GM23248 (cell line): ENCODE data around the gene PKIG. TPM values are rescaled to one million over a fixed set of nuclear protein-coding genes. Genes with fewer than 3 reads are reported as not detected.

Experiments used
- DNase-seq: peaks from one replicate; pipeline ENCODE4 v3.0.0-alpha.2; 2015
- H2AFZ ChIP-seq: fragments of 200-600 bp; sonication (generic); 2 replicates; pipeline ENCODE4 v1.6.1; 2016; ENCODE audit warnings: antibody characterized with exemption
- H3F3A ChIP-seq: fragments of 200-600 bp; sonication (generic); 2 replicates; pipeline ENCODE4 v1.6.1; 2016; ENCODE audit warnings: mild to moderate bottlenecking, antibody characterized with exemption, mixed run types; ENCODE audit not compliant: insufficient read depth
- H3K27ac ChIP-seq: fragments of 200-600 bp; sonication (generic); 2 replicates; pipeline ENCODE4 v1.5.1; 2016; ENCODE audit warnings: mild to moderate bottlenecking
- H3K27me3 ChIP-seq: fragments of 200-600 bp; sonication (generic); replicated peaks from 2 replicates; pipeline ENCODE4 v1.6.1; 2016; ENCODE audit warnings: mild to moderate bottlenecking; ENCODE audit not compliant: insufficient read depth
- H3K36me3 ChIP-seq: fragments of 200-600 bp; sonication (generic); 2 replicates; pipeline ENCODE4 v1.6.1; 2016; ENCODE audit warnings: low read depth, mild to moderate bottlenecking
- H3K4me1 ChIP-seq: fragments of 200-600 bp; sonication (generic); 2 replicates; pipeline ENCODE4 v1.6.1; 2016; ENCODE audit warnings: mild to moderate bottlenecking; ENCODE audit not compliant: insufficient read depth
- H3K4me2 ChIP-seq: fragments of 200-600 bp; sonication (generic); one replicate; pipeline ENCODE4 v1.6.1; 2016; ENCODE audit warnings: mild to moderate bottlenecking; ENCODE audit not compliant: unreplicated experiment
- H3K4me3 ChIP-seq: fragments of 200-600 bp; sonication (generic); 2 replicates; pipeline ENCODE4 v1.5.1; 2016; ENCODE audit warnings: mild to moderate bottlenecking
- H3K79me2 ChIP-seq: fragments of 200-600 bp; sonication (generic); 2 replicates; pipeline ENCODE4 v1.6.1; 2016; ENCODE audit warnings: mild to moderate bottlenecking; ENCODE audit not compliant: insufficient read depth
- H3K9ac ChIP-seq: fragments of 200-600 bp; sonication (generic); 2 replicates; pipeline ENCODE4 v1.6.1; 2016; ENCODE audit warnings: mild to moderate bottlenecking
- H3K9me2 ChIP-seq: fragments of 200-600 bp; sonication (generic); 2 replicates; pipeline ENCODE4 v1.6.1; 2016; ENCODE audit warnings: mixed run types, mild to moderate bottlenecking, moderate library complexity; ENCODE audit not compliant: insufficient read depth
- H3K9me3 ChIP-seq: fragments of 200-600 bp; sonication (generic); one replicate; pipeline ENCODE4 v1.6.1; 2017; ENCODE audit warnings: low read depth
- H4K20me1 ChIP-seq: fragments of 200-600 bp; sonication (generic); 2 replicates; pipeline ENCODE4 v1.6.0; 2016; ENCODE audit not compliant: insufficient read depth
- EZH2 ChIP-seq: fragments of 200-600 bp; sonication (generic); IDR thresholded peaks from 2 replicates; pipeline ENCODE4 v1.6.1; 2018; ENCODE audit warnings: antibody characterized with exemption, mild to moderate bottlenecking; ENCODE audit not compliant: insufficient read depth, poor library complexity, severe bottlenecking
- EZH2phosphoT487 ChIP-seq: fragments of 200-600 bp; sonication (generic); IDR thresholded peaks from 2 replicates; pipeline ENCODE4 v1.6.1; 2018; ENCODE audit warnings: antibody characterized with exemption, moderate library complexity, mild to moderate bottlenecking, low read depth; ENCODE audit not compliant: insufficient read depth
- WGBS, 2 experiments: methylation state at CpG; one replicate each; pipeline ENCODE4 v1.1.6; 2015 to 2017; ENCODE audit warnings: low lambda C conversion rate in 2 of 2, low coverage in 1 of 2; ENCODE audit errors: missing lambda C conversion rate in 2 of 2; 5-methylcytosine and 5-hydroxymethylcytosine counted together
- in situ Hi-C: fragments of 300-500 bp; cut with MboI; formaldehyde crosslinking; loops from 2 replicates; pipeline ENCODE4 v1.15.0; 2020
- polyA plus RNA-seq: library from polyadenylated mRNA; unstranded; fragments of >200 nt; fragmentation: Nextera tagmentation; extraction: Ambion mirVana; gene quantifications from 2 replicates; pipeline ENCODE4 v1.2.1, GENCODE V29; 2016
- total RNA-seq: library from RNA; depleted of rRNA; stranded (reverse); fragments of >200 nt; shearing (Covaris generic); gene quantifications from 2 replicates; pipeline ENCODE4 v1.2.3, GENCODE V29; 2014

Gene PKIG
- total and polyA plus RNA-seq, 2 experiments from 2014 or later, result 46.0 to 83.7 TPM

DNA sequence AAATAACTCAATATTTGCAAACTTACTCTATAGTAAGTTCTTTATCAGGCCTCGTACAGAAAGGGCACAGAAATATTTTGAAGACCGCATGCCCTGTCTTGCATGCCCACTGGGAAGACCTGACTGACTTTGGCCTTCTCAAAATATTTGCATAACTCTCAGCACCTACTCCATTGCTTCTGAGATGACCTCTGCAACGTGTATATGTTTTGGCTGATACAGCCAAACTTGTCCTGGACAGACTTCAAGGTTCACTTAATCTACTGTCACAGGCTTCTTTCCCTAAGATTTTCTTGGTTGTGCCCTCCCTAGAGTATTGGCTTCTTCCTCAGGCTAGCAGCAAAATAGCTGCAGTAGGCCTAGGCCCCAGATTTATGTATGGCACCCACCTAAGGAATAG lies 39.0 kb upstream of the PKIG start:
- Histone ChIP-seq H3K27me3 (no peaks in the 10 kb centered on the region), H3F3A (peaks cover 8% of the 10 kb centered on the region; the same call in 1 of the 2 replicates), H3K79me2 (peaks cover 39% of the 10 kb centered on the region), H3K9me3 (no peaks in the 10 kb centered on the region), H2AFZ (no peak overlapping the region), H3K4me3 (no peak overlapping the region), H3K27ac (no peak overlapping the region), H3K9me2 (no peaks in the 10 kb centered on the region), H3K4me1 (peaks cover 15% of the 10 kb centered on the region), H3K9ac (no peak overlapping the region), H3K36me3 (0 out of 2 replicates have a peak, but pooled peaks cover 4% of the 10 kb centered on the region), H4K20me1 (no peaks in the 10 kb centered on the region), H3K4me2 (no peak overlapping the region)
- DNase-seq, result no peak
- TF ChIP-seq EZH2phosphoT487 (no peak), EZH2 (no peak)
- in situ Hi-C loops, result no loop called here
- 82 to 84% methylated on average over 3 of the region's 3 CpGs for WGBS, 2 experiments

DNA sequence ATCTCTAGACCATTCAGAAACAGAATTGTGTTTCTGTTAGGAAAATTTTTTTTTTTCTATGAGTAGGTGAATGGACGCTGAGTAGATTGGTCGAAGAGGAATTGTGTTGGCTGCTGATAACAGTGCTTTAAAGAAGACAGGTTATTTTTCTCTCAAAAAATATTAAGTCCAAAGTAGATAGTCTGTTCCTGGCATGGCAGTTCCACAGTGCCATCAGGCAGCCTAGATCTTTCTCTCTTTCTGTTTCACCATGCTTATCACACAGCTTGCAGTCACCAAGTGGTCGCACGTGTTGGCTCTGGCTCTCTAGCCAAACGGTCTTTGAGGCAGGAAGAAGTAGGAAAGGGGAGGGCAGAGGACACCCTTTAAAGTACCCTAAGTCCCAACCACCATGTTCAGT lies 38.1 kb upstream of the PKIG start:
- WGBS, 2 experiments, result 75 to 78% methylated on average over 5 of the region's 5 CpGs
- H3K9ac ChIP-seq, result no peak overlapping the region
- in situ Hi-C loops, result no loop called here

DNA sequence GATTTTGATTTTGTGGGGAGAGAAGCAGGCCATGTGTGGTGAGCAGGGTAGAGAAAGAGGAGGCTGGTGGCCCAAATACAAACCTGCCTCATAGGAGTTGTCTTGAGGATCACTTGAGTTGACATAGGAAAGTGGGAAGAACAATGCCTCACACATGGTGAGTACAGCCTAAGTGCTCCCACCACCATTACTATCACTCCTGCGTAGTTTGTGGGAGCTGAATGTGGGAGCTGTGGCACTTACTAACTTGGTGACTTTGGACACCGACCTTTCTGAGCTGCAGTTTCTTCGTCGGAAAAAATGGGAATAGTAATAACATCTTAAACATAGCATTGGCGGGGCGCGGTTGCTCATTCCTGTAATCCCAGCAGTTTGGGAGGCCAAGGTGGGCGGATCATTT lies 35.0 kb upstream of the PKIG start:
- Histone ChIP-seq H3K9me3 (no peaks in the 10 kb centered on the region), H3K36me3 (no peaks in the 10 kb centered on the region), H2AFZ (no peak overlapping the region), H3K9ac (no peak overlapping the region), H3K4me3 (no peak overlapping the region), H3K79me2 (peaks cover 37% of the 10 kb centered on the region), H3K27ac (no peak overlapping the region), H3K27me3 (no peaks in the 10 kb centered on the region), H3K9me2 (no peaks in the 10 kb centered on the region), H3K4me2 (no peak overlapping the region), H4K20me1 (no peaks in the 10 kb centered on the region), H3K4me1 (peaks cover 22% of the 10 kb centered on the region), H3F3A (peaks cover 21% of the 10 kb centered on the region; the same call in 1 of the 2 replicates)
- TF ChIP-seq EZH2 (no peak), EZH2phosphoT487 (no peak)
- DNase-seq, result no peak
- in situ Hi-C loops, result no loop called here
- 90 to 96% methylated on average over 8 of the region's 8 CpGs for WGBS, 2 experiments

More for the DNA sequence above, 38.1 kb upstream of the PKIG start:
- H3K27me3 ChIP-seq, result no peaks in the 10 kb centered on the region
- no peak overlapping the region for H3K4me2 ChIP-seq
- 0 out of 2 replicates have a peak, but pooled peaks cover 4% of the 10 kb centered on the region for H3K36me3 ChIP-seq
- peaks cover 16% of the 10 kb centered on the region; the same call in 1 of the 2 replicates for H3F3A ChIP-seq
- no peaks in the 10 kb centered on the region for H3K9me2 ChIP-seq
- no peak overlapping the region for H2AFZ ChIP-seq
- no peaks in the 10 kb centered on the region for H3K9me3 ChIP-seq
- H3K4me1 ChIP-seq, result peaks cover 24% of the 10 kb centered on the region
- no peak overlapping the region for H3K27ac ChIP-seq
- H4K20me1 ChIP-seq, result no peaks in the 10 kb centered on the region
- DNase-seq, result no peak
- no peak for TF ChIP-seq EZH2phosphoT487
- no peak for TF ChIP-seq EZH2
- no peak overlapping the region for H3K4me3 ChIP-seq
- H3K79me2 ChIP-seq, result peaks cover 44% of the 10 kb centered on the region

DNA sequence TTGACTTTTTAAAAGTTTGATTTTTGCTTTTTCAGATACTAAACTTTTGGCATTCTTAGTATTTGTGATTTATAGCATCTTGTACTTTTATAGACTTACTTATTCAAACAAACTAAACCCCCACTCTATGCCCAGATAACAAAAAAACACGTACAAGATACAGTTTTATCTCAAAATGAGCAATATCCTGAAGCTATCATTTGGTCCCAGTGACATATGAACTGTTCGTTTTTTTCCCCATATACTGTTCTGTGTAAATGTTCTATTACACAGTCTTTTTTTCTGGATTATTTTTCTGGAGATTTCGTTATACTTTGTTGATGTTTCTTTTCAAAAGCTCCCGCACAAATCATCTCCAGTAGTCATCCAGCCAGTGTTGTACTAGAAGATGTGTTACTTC lies 33.3 kb upstream of the PKIG start:
- 15 to 27% methylated on average over 4 of the region's 4 CpGs for whole genome bisulfite sequencing, 2 experiments
- in situ Hi-C loops, result no loop called here
- H3F3A ChIP-seq, result peaks cover 34% of the 10 kb centered on the region
- DNase-seq, result no peak
- no peaks in the 10 kb centered on the region for H3K9me2 ChIP-seq
- no peaks in the 10 kb centered on the region for H3K27me3 ChIP-seq
- no peaks in the 10 kb centered on the region for H4K20me1 ChIP-seq
- peak overlapping the region; percentile 69 for H3K4me2 ChIP-seq
- peak overlapping the region; percentile 33; the same call in 1 of the 2 replicates for H3K9ac ChIP-seq
- H3K79me2 ChIP-seq, result peaks cover 31% of the 10 kb centered on the region; the same call in 1 of the 2 replicates
- H3K4me3 ChIP-seq, result no peak overlapping the region
- no peak for TF ChIP-seq EZH2
- TF ChIP-seq EZH2phosphoT487, result no peak
- H3K27ac ChIP-seq, result peak overlapping the region; percentile 40; the same call in 1 of the 2 replicates
- peaks cover 36% of the 10 kb centered on the region for H3K4me1 ChIP-seq
- no peaks in the 10 kb centered on the region for H3K9me3 ChIP-seq
- peak overlapping the region; percentile 51; the same call in 1 of the 2 replicates for H2AFZ ChIP-seq
- no peaks in the 10 kb centered on the region for H3K36me3 ChIP-seq

DNA sequence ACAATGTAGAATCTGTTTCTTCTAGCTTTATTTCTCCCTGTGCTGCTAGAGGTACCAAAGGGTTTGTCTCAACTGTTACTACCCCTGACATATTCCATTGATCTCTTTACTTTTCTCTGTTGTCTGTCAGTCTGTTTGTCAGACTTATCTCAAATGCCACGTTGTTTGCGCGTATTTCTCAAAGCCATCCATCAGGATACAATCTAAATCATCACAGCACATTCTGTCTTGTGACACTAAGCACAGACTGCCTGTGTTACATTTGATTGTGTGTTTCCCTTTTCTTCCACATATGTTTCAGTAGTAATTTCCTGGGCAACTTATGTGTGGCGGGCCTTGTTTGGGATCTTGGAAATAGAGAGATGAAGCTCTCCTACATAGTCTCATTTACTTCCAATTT lies 30.3 kb upstream of the PKIG start:
- no peak for DNase-seq
- peaks cover 34% of the 10 kb centered on the region for H3F3A ChIP-seq
- no peak overlapping the region for H3K4me2 ChIP-seq
- no peak overlapping the region for H2AFZ ChIP-seq
- no peak overlapping the region for H3K4me3 ChIP-seq
- peaks cover 33% of the 10 kb centered on the region for H3K79me2 ChIP-seq
- no peaks in the 10 kb centered on the region for H3K36me3 ChIP-seq
- WGBS, 2 experiments, result 78 to 83% methylated on average over 4 of the region's 4 CpGs
- H3K9me3 ChIP-seq, result no peaks in the 10 kb centered on the region
- peak overlapping the region; percentile 67; the same call in 1 of the 2 replicates for H3K27ac ChIP-seq
- no peaks in the 10 kb centered on the region for H3K9me2 ChIP-seq
- H3K27me3 ChIP-seq, result no peaks in the 10 kb centered on the region
- in situ Hi-C loops, result no loop called here
- H3K9ac ChIP-seq, result peak overlapping the region; percentile 45; the same call in 1 of the 2 replicates
- H3K4me1 ChIP-seq, result peaks cover 36% of the 10 kb centered on the region
- TF ChIP-seq EZH2, result no peak
- TF ChIP-seq EZH2phosphoT487, result no peak
- H4K20me1 ChIP-seq, result no peaks in the 10 kb centered on the region
